ENCODE results near the gene LRIG2.
A peak's percentile ranks its signal among the peaks of the same experiment; 100 is the strongest.

DNA sequence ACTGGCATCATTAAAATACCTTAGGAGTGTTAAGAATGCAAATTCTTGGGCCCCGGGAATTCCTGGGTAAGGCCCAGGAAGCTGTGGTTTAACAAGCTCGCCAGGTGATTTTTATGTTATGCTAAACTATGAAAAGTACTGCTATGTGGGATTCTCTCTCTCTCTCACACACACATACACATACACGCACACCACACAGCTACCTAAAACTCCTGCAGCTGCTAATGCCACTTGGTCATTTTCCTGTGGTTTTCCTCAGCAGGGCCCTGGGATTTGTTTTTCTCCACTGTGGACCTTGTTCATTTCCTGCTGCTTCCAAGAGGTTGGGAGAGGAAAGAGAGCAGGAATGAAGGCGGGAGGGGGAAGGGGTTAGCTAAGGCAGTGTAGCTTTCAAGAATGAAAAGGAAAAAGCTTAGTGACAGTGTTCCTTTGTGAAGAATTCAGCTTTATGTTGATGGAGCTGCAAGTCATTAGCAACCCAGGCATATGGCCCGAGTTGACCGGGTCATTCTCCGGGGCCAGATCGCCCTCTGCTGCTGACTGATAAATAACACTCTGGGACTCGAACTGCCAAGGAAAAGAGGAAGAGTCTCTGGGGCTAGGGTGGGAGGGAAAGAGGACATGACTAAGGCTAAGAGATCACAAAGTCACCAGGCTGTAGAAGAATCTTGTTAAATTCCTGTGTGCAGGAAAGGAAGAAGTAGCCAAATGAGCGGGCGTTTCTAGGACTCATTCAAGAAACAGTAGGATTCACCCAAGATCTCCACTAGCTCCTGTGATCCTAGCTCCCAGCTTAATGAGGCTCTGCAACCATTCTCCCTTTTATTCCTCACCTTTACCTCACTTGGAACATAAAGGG is 30.5 kb upstream of the LRIG2 start:
- TF ChIP-seq POLR2A (IDR thresholded peaks at IDR 0.05) = no peak
- TF ChIP-seq, protein P1, sequence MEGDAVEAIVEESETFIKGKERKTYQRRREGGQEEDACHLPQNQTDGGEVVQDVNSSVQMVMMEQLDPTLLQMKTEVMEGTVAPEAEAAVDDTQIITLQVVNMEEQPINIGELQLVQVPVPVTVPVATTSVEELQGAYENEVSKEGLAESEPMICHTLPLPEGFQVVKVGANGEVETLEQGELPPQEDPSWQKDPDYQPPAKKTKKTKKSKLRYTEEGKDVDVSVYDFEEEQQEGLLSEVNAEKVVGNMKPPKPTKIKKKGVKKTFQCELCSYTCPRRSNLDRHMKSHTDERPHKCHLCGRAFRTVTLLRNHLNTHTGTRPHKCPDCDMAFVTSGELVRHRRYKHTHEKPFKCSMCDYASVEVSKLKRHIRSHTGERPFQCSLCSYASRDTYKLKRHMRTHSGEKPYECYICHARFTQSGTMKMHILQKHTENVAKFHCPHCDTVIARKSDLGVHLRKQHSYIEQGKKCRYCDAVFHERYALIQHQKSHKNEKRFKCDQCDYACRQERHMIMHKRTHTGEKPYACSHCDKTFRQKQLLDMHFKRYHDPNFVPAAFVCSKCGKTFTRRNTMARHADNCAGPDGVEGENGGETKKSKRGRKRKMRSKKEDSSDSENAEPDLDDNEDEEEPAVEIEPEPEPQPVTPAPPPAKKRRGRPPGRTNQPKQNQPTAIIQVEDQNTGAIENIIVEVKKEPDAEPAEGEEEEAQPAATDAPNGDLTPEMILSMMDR (IDR thresholded peaks at IDR 0.05) = peak; percentile 40 to 74 (median 66)

Measured in heart left ventricle (tissue), 13 donors.